ENCODE data around the gene UQCRHL. TPM values are rescaled to one million over a fixed set of nuclear protein-coding genes. Genes with fewer than 3 reads are reported as not detected.

UQCRHL gene
- total RNA-seq, 1 donor from 2014 or later, result 1.9 TPM

DNA sequence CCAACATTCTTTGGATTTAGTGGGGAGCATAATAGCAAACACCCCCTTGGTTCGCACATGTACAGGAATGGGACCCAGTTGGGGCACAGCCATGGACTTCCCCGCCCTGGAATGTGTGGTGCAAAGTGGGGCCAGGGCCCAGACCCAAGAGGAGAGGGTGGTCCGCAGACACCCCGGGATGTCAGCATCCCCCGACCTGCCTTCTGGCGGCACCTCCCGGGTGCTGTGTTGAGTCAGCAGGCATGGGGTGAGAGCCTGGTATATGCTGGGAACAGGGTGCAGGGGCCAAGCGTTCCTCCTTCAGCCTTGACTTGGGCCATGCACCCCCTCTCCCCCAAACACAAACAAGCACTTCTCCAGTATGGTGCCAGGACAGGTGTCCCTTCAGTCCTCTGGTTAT is 21.8 kb downstream of the UQCRHL start:
- Histone ChIP-seq H3K27me3 (ENCODE audit: control insufficient read depth, insufficient read depth, low read length) (no peaks in the 10 kb centered on the region), H3K36me3 (ENCODE audit: control insufficient read depth, insufficient read depth, low read length) (peaks cover 1% of the 10 kb centered on the region), H3K4me3 (ENCODE audit: low read depth, low read length) (no peak overlapping the region)
- no peak for TF ChIP-seq CTCF (IDR thresholded peaks at IDR 0.05; ENCODE audit: insufficient read depth, low read length, poor library complexity, severe bottlenecking)
- DNase-seq (ENCODE audit: low read depth), result no peak

- DNase-seq (ENCODE audit: low read depth), result no peak
- peaks cover 11% of the 10 kb centered on the region for H3K36me3 ChIP-seq (ENCODE audit: control insufficient read depth, insufficient read depth, low read length)
- H3K4me3 ChIP-seq (ENCODE audit: low read depth, low read length), result no peak overlapping the region
- TF ChIP-seq CTCF (IDR thresholded peaks at IDR 0.05; ENCODE audit: insufficient read depth, low read length, poor library complexity, severe bottlenecking), result no peak
- no peaks in the 10 kb centered on the region for H3K27me3 ChIP-seq (ENCODE audit: control insufficient read depth, insufficient read depth, low read length)
Measured at GRCh38 chr1:15777909-15778707, 29.3 kb downstream of the UQCRHL start.

DNA sequence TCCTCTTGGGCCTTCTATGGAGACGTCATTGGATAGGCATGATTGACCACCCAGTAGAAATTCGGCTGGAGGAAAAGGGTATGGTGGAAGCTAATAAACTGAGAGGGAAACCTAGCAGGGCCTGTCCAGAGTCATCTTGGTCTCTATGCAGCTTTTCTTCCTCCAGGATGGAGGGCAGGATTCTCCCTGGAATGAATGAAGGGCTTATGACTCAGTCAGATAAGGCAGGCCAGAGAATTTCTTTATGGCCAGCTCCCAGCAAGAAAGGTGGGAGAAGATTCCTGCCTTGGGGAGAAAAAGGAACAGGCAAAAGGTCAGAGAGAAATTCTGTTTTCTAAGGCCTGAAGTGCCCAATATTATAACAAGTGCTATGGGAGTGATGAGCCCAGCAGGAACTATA is 31.7 kb downstream of the UQCRHL start:
- no peak for DNase-seq (ENCODE audit: low read depth)
- Histone ChIP-seq H3K4me3 (ENCODE audit: low read depth, low read length) (no peak overlapping the region), H3K27me3 (ENCODE audit: control insufficient read depth, insufficient read depth, low read length) (no peaks in the 10 kb centered on the region), H3K36me3 (ENCODE audit: control insufficient read depth, insufficient read depth, low read length) (peaks cover 10% of the 10 kb centered on the region)
- no peak for TF ChIP-seq CTCF (IDR thresholded peaks at IDR 0.05; ENCODE audit: insufficient read depth, low read length, poor library complexity, severe bottlenecking)

GRCh38 chr1:15771836-15772515 is 35.5 kb downstream of the UQCRHL start:
- H3K4me3 ChIP-seq (ENCODE audit: low read depth, low read length), result no peak overlapping the region

GRCh38 chr1:15770313-15770962 is 37.0 kb downstream of the UQCRHL start:
- no peak for DNase-seq (ENCODE audit: low read depth)
- Histone ChIP-seq H3K4me3 (ENCODE audit: low read depth, low read length) (no peak overlapping the region), H3K27me3 (ENCODE audit: control insufficient read depth, insufficient read depth, low read length) (no peaks in the 10 kb centered on the region), H3K36me3 (ENCODE audit: control insufficient read depth, insufficient read depth, low read length) (peaks cover 8% of the 10 kb centered on the region)
- TF ChIP-seq CTCF (IDR thresholded peaks at IDR 0.05; ENCODE audit: insufficient read depth, low read length, poor library complexity, severe bottlenecking), result no peak

More at GRCh38 chr1:15771836-15772515, 35.5 kb downstream of the UQCRHL start:
- DNase-seq (ENCODE audit: low read depth), result no peak
- H3K36me3 ChIP-seq (ENCODE audit: control insufficient read depth, insufficient read depth, low read length), result peaks cover 9% of the 10 kb centered on the region
- no peak for TF ChIP-seq CTCF (IDR thresholded peaks at IDR 0.05; ENCODE audit: insufficient read depth, low read length, poor library complexity, severe bottlenecking)
- H3K27me3 ChIP-seq (ENCODE audit: control insufficient read depth, insufficient read depth, low read length), result no peaks in the 10 kb centered on the region
